Mucosa of descending colon (tissue), 3 donors: ENCODE data around the gene ITGB2. TPM values are rescaled to one million over a fixed set of nuclear protein-coding genes. Genes with fewer than 3 reads are reported as not detected.

ENCODE experiments used
- ATAC-seq: fragments of 200-7000 bp; cut with Tn5 transposase; one replicate; pipeline ENCODE4 v1.9.1; 2020; ENCODE audit warnings: mild to moderate bottlenecking, moderate library complexity
- DNase-seq, 3 donors: peaks; one replicate each; pipeline ENCODE4 v3.0.0-alpha.2; 2020
- H3K36me3 ChIP-seq: fragments of 200-600 bp; one replicate; pipeline ENCODE4 v1.8.0; 2021; ENCODE audit warnings: low read depth, mild to moderate bottlenecking
- H3K4me1 ChIP-seq: fragments of 200-600 bp; one replicate; pipeline ENCODE4 v1.8.0; 2021; ENCODE audit warnings: low read depth, mild to moderate bottlenecking
- H3K4me3 ChIP-seq: fragments of 200-600 bp; one replicate; pipeline ENCODE4 v1.8.0; 2021; ENCODE audit warnings: mild to moderate bottlenecking
- H3K9me3 ChIP-seq: fragments of 200-600 bp; one replicate; pipeline ENCODE4 v1.8.0; 2021; ENCODE audit warnings: mild to moderate bottlenecking
- intact Hi-C, 2 donors: fragments of 100-400 bp; cut with DNase I in 1 of 2; cut with micrococcal nuclease in 1 of 2; formaldehyde crosslinking; loops; one replicate each; pipeline versions ENCODE4 v1.11.0 to v1.11.1; 2022; cut with DNase I, micrococcal nuclease
- total RNA-seq, 3 donors: library from RNA; stranded (reverse); fragmentation: NEBNext Ultra II Directional in 2 of 3; extraction: Animal tissue kit (Norgen Biotek cat#: 25700) in 2 of 3; gene quantifications; one replicate each; pipeline versions ENCODE4 v1.2.1 to v1.2.4, GENCODE V29; 2021 to 2023
- TF ChIP-seq, protein P1 (sequence below): fragments of 200-600 bp; IDR thresholded peaks from one replicate; pipeline ENCODE4 v1.8.0; 2022; ENCODE audit warnings: antibody characterized with exemption, mild to moderate bottlenecking
- donor health status: DM: no; HTN: no; CAD: no; lungs with moderate emphysema.
- donor health status: DM: no; HTN: no; CAD: no.
- donor health status: DM: no; HTN: yes; CAD: no.

Gene ITGB2
- total RNA-seq, 3 donors from 2014 or later = 10.8 to 52.3 (median 51.1) TPM

DNA sequence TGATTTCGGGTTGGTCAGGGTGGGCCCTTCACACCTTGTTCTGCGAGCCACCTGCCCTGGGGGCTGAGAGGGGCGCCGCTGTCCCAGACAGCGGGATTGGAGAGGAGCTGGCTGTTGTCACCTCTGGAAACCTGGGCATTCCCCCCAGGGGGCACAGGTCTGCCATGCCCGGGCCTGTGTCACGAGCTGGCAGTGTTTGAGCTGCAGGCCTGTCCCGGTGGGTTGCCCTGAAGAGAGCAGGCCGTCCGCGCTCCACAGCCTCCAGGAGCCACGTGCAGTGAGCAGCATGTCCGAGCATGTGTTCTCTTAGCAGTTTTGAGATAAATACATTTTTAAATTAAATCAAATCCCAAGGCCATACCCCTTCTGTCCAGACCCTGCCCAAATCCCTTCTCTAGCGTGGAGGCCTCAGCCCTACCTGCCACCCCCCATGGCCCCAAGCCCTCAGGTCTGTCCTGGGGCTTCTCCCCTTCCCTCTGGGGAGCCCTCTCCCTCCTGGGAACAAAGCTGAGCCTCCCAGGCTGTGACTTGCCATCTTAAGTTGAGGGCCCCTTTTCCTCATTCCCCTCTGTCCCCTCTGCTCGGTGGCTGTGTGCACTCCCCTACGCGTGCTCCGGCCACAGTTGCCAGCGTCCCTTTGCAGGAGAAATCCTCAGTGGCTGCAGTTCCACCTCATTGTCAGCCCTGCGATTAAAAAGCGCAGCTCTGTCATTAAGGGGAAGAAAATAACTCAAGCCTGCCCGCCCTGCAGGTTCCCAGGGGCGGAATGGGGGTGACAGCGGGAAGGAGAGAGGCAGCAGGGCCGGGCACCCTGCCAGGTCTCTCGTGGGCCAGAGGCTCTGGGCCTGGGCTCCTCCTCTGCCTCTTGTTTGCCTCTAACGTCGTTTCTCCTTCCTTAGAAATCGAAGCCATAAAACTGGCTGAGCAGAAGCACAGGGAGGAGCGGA lies 45.7 kb upstream of the ITGB2 start:
- intact Hi-C loops = no loop called here
- H3K9me3 ChIP-seq = no peaks in the 10 kb centered on the region
- H3K4me1 ChIP-seq = no peaks in the 10 kb centered on the region
- no peak for ATAC-seq
- TF ChIP-seq, protein P1, sequence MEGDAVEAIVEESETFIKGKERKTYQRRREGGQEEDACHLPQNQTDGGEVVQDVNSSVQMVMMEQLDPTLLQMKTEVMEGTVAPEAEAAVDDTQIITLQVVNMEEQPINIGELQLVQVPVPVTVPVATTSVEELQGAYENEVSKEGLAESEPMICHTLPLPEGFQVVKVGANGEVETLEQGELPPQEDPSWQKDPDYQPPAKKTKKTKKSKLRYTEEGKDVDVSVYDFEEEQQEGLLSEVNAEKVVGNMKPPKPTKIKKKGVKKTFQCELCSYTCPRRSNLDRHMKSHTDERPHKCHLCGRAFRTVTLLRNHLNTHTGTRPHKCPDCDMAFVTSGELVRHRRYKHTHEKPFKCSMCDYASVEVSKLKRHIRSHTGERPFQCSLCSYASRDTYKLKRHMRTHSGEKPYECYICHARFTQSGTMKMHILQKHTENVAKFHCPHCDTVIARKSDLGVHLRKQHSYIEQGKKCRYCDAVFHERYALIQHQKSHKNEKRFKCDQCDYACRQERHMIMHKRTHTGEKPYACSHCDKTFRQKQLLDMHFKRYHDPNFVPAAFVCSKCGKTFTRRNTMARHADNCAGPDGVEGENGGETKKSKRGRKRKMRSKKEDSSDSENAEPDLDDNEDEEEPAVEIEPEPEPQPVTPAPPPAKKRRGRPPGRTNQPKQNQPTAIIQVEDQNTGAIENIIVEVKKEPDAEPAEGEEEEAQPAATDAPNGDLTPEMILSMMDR = no peak
- H3K4me3 ChIP-seq = no peak overlapping the region
- DNase-seq = peak in 1 of 3 donors; percentile 26
- H3K36me3 ChIP-seq = no peaks in the 10 kb centered on the region

DNA sequence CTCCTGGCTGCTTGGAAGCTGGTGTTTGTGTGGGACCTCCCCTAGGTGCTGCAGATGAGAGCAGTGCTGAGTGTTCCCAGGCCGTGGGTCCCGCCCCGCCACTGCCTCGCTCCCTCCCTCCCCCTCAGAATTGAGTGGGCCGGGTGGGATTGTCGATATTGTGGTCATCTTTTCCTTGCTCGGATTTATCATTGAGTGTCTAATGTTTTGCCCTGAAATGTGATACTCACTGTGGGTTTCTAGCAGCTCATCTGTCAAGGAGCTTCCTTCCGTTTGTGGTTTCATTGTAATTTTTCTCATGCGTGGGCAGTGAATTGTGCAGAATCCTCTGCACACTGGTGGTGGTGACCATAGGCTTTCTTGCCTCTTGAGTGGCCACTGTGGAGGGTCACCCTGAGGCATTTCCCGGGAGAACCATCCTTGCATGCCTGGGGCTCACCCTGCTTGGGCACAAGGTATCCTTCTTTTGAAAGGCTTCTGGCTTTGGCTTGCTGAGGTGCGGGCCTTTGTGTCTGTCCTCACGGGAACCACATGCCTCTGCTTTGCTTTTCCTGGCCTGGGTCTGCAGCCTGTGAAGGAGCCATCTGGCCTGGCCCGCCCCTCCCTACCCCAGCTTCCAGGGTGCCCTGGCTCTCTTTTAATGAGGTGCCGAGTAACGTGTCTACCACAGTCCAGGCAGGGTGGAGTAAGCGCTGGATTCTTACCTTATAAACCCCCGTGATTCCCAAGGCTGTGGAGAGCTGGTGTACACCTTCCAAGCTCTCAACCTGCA lies 44.7 kb upstream of the ITGB2 start:
- DNase-seq = no peak
- H3K4me1 ChIP-seq = no peaks in the 10 kb centered on the region
- ATAC-seq = no peak
- intact Hi-C loops = no loop called here
- no peak overlapping the region for H3K4me3 ChIP-seq
- TF ChIP-seq, protein P1 = no peak
- H3K36me3 ChIP-seq = no peaks in the 10 kb centered on the region
- H3K9me3 ChIP-seq = no peaks in the 10 kb centered on the region

DNA sequence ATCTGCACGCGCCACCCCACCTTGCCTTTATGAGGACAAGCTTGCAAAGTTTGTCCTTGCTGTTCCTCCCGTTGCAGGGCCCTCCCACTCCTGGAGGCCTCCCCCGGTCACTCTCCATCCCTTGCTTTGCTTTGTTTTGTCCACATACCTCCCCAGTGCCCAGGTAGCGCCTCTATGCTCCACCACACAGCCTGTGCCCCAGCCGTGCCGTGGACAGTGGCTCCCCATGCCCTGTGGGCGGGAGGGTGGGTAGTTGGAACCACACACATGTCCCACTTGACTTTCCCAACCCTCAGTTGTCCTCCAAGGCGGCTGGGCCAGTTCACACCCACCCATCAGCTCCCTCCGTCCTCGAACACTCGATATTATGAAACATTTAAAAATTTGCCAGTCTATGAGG lies 43.7 kb upstream of the ITGB2 start:
- intact Hi-C loops = no loop called here
- Histone ChIP-seq H3K9me3 (no peaks in the 10 kb centered on the region), H3K4me3 (no peak overlapping the region), H3K4me1 (no peaks in the 10 kb centered on the region), H3K36me3 (no peaks in the 10 kb centered on the region)
- DNase-seq = no peak
- no peak for ATAC-seq
- TF ChIP-seq, protein P1 = no peak

DNA sequence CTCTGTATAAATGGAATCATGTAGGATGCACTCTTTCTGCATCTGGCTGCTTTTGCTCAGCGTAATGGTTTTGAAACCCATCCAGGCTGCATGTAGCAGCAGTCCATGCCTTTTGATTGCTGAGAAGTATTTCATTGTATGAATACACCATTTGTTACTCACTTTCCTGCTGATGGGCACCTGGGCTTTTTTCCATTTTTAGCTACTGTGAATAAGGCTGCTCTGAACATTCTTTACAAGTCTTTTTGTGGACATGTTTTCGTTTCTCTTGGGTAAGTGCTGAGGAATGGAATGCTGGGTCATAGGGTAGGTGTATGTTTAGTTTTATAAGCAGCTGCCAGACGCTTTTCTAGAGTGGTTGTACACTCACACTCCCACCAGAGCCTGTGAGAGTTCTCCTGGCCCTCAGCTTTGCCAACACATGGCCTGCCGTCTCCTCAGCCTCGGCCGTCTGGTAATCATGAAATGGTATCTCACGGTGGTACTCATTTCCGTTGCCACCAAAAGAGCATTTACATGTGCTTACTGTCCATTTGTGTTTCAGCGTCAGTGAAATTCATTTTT lies 41.8 kb upstream of the ITGB2 start:
- DNase-seq (no peak), ATAC-seq (no peak)
- Histone ChIP-seq H3K9me3 (no peaks in the 10 kb centered on the region), H3K4me1 (no peaks in the 10 kb centered on the region), H3K36me3 (no peaks in the 10 kb centered on the region), H3K4me3 (no peak overlapping the region)
- intact Hi-C loops = no loop called here
- TF ChIP-seq, protein P1 = no peak

DNA sequence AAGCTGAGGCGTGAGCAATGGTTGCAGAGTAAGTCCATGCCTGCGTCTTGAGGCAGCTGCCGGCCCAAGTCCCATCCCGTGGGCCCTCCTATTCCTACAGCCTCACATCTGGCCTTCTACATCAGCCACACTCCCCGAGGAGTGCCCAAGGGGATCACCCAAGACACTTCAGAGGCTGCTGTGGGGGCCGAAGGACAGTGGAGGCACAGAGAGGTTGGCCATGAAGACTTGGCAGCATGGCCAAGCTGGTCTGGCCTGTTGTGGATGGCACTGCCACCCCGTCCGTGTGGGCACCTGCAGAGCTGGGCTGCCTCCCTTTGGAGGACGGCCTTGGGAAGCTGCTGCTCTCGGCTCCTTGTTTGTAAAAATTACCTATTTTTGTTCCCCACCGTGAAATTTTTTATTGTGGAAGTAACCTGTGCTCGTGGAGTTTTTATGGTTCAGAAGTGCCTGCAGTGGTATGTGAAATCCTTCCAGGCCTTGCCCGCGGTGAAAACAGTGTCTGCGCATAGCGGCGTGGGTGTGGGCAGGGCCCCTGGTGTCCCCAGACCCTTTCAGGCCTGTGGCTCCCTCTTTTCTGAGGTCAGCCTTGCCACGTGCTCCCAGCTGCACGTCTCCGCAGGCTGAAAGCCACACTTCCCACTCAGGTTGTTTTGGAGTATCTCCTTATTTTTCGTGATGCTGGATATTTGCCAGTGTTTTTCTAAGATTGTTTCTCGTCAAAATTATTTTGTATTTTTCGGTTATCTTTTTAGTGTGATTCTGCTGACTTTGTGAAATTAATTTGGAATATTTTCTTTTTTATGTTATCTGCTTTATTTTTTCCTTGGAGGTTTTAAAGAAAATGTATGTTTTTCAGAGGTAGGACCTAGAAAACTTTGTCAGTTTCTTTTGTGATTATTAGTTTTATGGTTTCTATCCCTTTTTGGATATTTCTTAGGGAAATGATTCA lies 39.7 kb upstream of the ITGB2 start:
- intact Hi-C loops = no loop called here
- no peaks in the 10 kb centered on the region for H3K4me1 ChIP-seq
- no peaks in the 10 kb centered on the region for H3K36me3 ChIP-seq
- DNase-seq (peak in 1 of 3 donors; percentile 36), ATAC-seq (no peak)
- no peak overlapping the region for H3K4me3 ChIP-seq
- H3K9me3 ChIP-seq = no peaks in the 10 kb centered on the region
- TF ChIP-seq, protein P1 = no peak
